GM21529 (cell line): ENCODE measurements around the gene FRRS1.
A peak's percentile ranks its signal among the peaks of the same experiment; 100 is the strongest.
"Not testable (repeated sequence)": the region's sequence is repeated elsewhere in the genome, so short reads cannot be mapped to it uniquely, and the experiment has no call there.

Source experiments
- ATAC-seq: cut with Tn5 transposase; IDR thresholded peaks from one replicate; pipeline ENCODE4 v1.9.1; 2021; ENCODE audit not compliant: unreplicated experiment

The FRRS1 gene

GRCh38 chr1:99768524-99769245 lies 2.2 kb upstream of the FRRS1 start:
- no peak for ATAC-seq

DNA sequence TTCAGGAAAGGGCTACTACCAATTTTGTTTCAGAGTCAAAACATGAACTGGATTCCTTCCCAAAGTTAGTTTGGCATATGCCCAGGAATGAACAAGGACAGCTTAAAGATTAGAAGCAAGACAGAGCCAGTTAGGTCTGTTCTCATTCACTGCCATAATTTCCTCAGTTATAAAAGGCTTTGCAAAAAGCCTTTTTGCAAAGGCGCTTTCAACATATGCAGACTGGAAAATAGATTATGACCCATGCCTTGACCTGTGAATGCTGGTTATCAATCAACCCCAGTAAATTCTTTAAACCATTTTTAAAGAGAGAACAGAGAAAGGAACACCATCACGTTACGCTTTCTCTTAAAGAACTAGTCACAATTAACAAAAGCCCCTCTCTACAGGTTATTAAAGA lies 1.7 kb upstream of the FRRS1 start:
- ATAC-seq, result no peak

GRCh38 chr1:99764909-99765308 lies 1.5 kb downstream of the FRRS1 start:
- ATAC-seq, result no peak

DNA sequence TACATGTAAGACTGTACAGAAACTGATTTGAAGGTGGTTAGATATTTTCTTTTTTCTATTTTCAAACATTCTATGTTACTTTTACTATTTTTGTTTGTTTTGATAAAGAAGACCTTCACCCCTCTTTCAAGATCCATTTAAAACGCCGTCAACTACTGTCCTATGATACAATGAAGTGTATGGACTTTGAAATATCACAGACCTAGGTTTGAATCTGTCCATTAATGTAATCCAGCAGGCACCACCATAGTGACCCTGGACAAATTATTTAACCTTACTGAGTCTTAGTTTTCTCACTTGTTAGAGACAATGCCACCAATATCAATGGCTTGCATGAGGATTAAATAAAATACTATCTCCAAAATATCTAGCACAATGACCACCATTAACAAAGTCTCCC lies 2.0 kb downstream of the FRRS1 start:
- ATAC-seq, result no peak

DNA sequence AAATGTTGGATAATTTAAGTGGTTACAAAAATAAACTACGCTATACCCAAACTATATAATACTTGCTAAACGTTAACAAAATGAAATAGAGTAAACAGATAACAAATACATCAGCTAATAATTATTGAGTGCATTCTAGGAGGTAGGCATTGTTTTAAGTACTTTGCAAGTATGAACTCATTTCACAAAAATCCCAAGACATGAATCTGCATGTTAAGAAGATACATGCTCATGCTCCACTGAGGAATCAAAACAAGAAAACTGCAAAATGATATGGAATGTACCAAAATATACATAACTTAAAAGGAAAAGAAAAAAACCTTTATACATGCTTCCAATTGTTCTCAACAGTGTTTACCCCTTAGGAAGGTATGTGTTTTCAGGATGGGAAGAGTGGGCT lies 2.5 kb downstream of the FRRS1 start:
- ATAC-seq, result no peak

DNA sequence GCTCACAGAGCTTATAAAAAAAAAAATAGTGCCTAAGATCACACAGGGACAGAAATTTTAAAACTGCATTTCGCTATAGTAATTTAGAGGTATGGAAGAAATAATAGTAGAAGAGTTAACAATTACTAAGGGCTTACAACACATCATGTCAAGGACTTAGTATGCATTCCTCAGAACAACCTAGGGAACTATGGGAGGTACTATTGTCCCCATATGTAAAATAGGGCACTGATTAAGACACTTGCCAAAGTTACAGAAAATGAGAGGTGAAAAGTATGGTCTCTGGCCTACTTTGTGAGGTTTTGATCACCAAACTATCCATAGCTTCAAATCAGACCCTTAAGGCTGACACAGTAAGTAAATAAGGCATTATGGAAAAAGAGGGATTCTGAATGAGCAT lies 4.7 kb downstream of the FRRS1 start:
- ATAC-seq, result no peak

DNA sequence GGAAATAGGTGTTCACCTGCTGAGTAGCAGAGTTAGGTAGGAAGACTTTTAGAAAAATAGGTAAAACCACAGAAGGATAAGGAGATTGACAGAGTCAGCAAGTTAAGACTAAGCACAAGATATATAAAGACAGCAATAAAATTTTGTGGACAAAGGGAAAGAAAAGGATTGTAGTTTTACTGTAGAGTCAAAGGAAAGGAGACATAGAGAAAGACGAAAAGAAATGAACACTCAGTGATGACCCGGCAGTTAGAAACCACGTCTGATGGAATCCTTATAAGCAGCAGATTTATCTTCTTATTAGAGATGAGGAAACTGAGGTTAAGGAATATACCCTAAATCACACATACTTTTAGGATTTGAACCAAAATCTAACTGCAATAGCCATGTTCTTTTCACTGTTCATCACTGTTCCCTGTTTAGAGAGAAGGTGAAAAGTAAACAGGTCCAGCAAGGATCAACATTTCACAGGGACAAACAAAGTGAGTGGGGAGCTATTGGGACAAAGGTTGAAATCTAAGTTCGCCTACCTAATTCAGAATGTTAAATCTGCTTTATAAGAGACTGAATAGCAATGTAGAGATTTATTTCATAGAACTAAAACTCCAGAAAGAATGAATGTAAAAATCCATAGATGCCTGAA lies 6.8 kb downstream of the FRRS1 start:
- no peak for ATAC-seq

DNA sequence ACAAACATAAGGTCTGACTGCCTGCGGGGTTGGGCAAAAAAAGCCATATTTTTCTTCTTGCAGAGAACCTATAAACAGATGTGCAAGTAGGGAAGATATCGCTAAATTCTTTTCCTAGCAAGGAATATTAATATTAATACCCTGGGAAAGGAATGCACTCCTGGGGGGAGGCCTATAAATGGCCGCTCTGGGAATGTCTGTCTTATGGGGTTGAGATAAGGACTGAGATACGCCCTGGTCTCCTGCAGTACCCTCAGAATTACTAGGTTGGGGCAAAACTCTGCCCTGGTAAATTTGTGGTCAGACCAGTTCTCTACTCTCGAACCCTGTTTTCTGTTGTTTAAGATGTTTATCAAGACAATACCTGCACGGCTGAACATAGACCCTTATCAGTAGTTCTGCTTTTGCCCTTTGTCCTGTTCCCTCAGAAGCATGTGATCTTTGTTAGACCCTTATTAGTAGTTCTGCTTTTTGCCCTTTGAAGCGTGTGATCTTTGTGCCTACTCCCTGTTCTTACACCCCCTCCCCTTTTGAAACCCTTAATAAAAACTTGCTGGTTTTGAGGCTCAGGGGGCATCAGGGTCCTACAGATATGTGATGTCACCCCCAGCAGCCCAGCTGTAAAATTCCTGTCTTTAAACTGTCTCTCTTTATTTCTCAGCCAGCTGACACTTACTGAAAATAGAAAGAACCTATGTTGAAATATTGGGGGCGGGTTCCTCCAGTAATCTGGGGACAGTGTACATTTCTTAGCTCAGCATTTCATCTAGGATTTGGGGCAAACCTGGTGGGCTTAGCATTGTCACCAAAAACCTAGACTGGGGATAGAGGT lies 7.5 kb downstream of the FRRS1 start:
- ATAC-seq, result not testable (repeated sequence)

GRCh38 chr1:99758073-99758511 lies 8.3 kb downstream of the FRRS1 start:
- peak; percentile 77 for ATAC-seq

DNA sequence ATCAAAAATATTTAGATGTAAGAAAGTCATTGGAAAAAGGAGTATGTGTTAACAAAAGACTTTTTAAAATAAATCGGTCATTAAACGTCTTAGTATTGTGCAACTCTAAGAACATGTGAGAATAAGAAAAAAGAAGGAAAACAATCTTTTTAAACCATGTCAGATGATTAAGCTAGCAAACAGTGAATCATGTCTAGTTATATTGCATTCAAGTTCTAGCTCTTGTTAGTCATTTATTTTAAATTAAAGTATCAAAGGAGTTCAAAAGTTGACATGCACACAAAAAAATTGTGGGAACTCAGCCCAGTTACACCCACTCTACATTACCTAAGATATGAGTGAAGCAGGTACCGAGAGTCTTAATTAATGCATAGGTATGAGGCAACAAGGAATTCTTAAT lies 9.8 kb downstream of the FRRS1 start:
- ATAC-seq, result no peak

DNA sequence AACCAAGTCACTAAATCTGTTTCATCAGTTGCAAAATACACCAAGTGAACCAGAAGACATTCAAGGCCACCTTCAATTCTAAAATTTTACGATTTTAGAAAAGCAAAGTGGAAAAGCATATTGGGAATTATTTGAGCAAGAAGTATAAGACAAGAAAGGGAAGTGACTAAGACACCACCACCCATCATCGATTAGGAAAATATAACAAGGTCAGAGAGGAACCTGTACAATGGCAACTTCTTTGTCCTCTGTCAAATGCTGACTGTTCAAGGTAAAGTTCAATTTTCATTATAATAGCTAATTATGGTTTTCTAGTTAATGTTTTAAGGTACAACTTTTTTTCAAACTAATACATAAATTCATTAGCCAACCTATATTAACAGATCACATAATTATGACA lies 10.8 kb downstream of the FRRS1 start:
- no peak for ATAC-seq

DNA sequence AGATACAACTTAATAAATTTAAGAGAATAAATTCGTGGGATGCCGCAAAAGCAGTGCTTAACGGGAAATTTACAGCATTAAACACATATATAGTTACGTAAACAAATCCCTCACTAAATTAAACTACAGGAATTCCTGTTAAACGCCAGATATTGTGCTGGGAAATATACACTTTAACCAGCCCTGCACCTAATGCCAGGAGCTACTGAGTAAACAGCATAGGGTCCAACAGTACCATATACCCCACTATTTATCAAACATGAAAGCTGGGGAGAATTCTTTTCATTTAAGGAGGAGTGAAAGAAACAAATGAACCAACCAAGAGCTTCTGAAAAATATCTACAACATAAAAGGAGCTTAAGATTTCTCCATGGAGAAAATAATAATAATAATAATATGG lies 11.7 kb downstream of the FRRS1 start:
- ATAC-seq, result no peak

DNA sequence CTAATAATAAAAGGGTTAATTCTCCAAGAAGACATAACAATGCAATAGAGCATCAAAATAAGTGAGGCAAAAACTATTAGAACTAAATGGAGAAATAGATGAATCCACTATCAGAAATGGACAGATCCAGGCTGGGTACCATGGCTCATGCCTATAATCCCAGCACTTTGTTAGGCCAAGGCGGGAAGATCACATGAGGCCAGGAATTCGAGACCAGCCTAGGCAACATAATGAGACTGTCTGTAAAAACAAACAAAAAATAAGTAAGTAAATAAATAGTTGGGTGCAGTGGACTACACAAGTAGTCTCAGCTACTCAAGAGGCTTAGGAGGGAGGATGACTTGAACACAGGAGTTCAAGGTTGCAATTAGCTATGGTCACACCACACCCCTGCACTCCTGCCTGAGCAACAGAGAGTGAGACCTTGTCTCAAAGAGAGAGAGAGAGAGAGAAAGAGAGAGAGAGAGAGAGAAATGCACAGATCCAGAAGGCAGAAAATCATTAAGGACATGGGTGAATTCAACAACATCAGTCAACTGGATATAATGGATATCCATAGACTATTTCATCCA lies 12.3 kb downstream of the FRRS1 start:
- ATAC-seq, result no peak

GRCh38 chr1:99751877-99752504 lies 14.4 kb downstream of the FRRS1 start:
- peak; percentile 63 for ATAC-seq

DNA sequence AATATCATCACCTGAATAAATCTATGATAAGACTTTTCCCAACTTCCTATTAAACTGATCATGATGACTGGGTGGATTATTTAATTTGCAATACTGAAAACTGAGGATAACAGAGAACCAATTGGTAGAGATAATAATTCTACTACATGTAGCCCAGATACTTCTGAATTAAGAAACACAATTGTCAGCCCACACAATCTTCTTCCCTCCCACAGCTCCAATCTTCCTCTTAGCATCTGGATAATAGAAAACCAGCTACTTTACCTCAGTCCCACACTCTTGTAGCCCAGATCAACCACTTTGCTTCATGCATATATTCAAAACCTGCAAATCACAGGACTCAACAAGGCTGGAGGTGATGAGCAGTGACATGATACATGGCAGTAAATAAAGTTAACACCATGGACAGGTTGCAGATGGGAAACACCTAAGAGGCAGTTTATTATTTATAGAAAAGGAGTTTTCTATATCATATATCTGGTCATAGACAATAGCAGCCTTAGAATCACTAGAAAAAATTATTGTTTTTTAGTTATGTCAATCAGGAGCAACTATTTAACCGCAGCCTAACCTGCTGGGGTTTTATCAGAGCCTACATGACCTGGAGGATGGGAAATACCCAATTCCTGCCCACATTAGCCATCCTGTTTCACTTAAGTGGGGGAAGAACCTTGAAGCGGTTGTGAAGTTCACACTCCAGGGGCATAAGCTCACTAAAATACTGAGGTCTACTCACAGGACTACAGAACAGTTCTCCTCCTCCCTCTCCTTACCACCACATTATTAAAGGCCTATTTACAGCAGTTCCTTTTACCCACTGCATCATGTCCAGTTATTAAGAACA lies 16.7 kb downstream of the FRRS1 start:
- peak; percentile 89 for ATAC-seq

DNA sequence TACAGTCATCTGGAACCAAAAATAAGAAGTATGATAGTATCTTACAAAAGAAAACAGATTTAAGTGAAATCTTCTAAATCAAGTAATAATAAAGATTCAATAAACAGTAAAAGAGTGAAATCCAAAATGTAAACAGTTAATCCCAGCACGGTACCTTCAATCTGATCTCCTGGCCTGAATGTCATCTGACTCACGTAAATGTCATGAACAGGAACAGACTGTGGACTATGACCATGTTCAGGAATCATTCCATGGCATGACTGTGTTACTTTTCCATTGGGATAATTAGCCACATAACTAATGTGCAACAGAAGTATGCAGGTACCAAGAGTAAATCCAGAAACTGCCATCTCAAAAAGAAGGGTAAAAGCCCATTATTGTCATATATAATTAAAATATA lies 18.0 kb downstream of the FRRS1 start:
- no peak for ATAC-seq

GRCh38 chr1:99745684-99746083 lies 20.8 kb downstream of the FRRS1 start:
- ATAC-seq, result no peak

DNA sequence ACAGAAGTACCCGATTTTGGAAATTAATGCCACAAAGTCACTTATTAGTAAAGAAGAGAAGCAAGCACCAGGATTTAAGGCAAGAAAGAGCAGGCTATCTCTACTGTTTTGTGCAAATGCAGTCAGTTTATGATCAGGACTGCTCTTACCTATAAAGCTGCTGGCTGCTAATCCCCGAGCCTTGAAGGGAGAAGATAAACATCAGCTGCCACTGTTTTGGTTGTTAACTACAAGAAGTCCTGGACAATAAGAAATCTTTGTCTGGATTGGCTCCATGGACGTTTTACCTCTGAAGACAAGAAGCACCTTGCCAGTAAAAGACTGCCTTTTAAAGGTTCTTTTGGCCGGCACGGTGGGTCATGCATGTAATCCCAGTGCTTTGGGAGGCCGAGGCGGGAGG lies 21.4 kb downstream of the FRRS1 start:
- no peak for ATAC-seq

GRCh38 chr1:99740141-99740540 lies 26.3 kb downstream of the FRRS1 start:
- ATAC-seq, result no peak

GRCh38 chr1:99738858-99739465 lies 27.5 kb downstream of the FRRS1 start:
- no peak for ATAC-seq
